ENCODE measurements around the gene PHYKPL.

DNA sequence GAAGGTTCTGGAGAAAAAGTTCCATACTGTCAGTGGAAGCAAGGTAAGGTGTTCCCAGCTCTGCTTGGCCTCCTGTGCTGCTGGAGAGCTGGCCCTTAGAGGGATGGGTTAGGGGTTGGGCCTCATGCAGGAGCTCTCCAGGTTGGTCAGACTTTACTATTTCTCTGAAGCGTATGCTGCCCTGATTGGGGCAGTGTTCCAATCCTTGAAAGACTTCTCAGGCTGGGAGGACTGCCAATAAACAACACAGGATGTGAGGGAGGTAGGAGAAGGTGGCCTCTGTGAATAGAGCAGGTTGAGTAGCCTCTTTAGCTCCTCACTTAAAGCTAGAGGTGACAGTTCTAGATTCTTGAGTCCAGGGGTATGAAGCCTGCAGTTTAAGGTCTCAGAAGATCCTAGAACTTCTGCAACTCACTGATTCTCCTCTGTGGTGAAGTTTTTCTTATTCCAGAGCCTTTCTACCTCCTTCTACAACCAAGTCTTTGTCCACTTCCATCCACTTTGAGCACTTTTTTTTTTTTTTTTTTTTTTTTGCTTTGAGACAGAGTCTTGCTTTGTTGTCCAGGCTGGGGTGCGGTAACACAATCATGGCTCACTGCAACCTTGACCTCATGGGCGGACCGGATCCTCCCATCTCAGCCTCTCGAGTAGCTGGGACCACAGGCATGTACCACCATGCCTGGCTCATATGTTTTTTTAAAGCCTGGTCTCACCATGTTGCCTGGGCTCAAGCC lies 25.3 kb downstream of the PHYKPL start:
- TF ChIP-seq, protein P1, sequence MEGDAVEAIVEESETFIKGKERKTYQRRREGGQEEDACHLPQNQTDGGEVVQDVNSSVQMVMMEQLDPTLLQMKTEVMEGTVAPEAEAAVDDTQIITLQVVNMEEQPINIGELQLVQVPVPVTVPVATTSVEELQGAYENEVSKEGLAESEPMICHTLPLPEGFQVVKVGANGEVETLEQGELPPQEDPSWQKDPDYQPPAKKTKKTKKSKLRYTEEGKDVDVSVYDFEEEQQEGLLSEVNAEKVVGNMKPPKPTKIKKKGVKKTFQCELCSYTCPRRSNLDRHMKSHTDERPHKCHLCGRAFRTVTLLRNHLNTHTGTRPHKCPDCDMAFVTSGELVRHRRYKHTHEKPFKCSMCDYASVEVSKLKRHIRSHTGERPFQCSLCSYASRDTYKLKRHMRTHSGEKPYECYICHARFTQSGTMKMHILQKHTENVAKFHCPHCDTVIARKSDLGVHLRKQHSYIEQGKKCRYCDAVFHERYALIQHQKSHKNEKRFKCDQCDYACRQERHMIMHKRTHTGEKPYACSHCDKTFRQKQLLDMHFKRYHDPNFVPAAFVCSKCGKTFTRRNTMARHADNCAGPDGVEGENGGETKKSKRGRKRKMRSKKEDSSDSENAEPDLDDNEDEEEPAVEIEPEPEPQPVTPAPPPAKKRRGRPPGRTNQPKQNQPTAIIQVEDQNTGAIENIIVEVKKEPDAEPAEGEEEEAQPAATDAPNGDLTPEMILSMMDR (conservative IDR thresholded peaks at IDR 0.05 in 1 of 2, IDR thresholded peaks at IDR 0.05 in 1 of 2; ENCODE audit: low read depth in 1 of 2, low read length in 2 of 2) = no peak
- no peak for TF ChIP-seq EZH2 (IDR thresholded peaks at IDR 0.05; ENCODE audit: low read length, missing control alignments)
